K562 (cell line): Measurements from ENCODE around the gene ARHGAP9. TPM values are rescaled to one million over a fixed set of nuclear protein-coding genes. Genes with fewer than 3 reads are reported as not detected.
A peak's percentile ranks its signal among the peaks of the same experiment; 100 is the strongest.

Source experiments
- ARID1B ChIP-seq: fragments of 450-650 bp; IDR thresholded peaks from 2 replicates; pipeline ENCODE4 v1.6.1; 2016; ENCODE audit warnings: antibody characterized with exemption, mild to moderate bottlenecking, inconsistent platforms
- ARNT ChIP-seq, 2 experiments: fragments of 450-650 bp; IDR thresholded peaks; 2 replicates each; pipeline ENCODE4 v1.6.1; 2016; ENCODE audit warnings: mild to moderate bottlenecking in 1 of 2
- CXXC5 ChIP-seq: fragments of 250-450 bp; sonication (Bioruptor Pico); IDR thresholded peaks from 2 replicates; pipeline ENCODE4 v1.8.0; 2022; ENCODE audit warnings: inconsistent platforms, mild to moderate bottlenecking, moderate library complexity
- JUN ChIP-seq, 2 experiments: sonication (generic) in 1 of 2; formaldehyde crosslinking in 1 of 2; IDR thresholded peaks; 2 replicates each; pipeline versions ENCODE4 v1.6.1 to v1.8.0; 2012 to 2022; ENCODE audit warnings: borderline replicate concordance in 2 of 2, mild to moderate bottlenecking in 2 of 2, improper control_type of control experiment in 1 of 2, low read depth in 1 of 2, low read length in 1 of 2, missing genetic modification reagents in 1 of 2
- LARP7 ChIP-seq: fragments of 450-650 bp; IDR thresholded peaks from 2 replicates; pipeline ENCODE4 v1.6.1; 2016
- POLR2AphosphoS2 ChIP-seq: IDR thresholded peaks from 2 replicates; pipeline ENCODE4 v1.6.1; 2012; ENCODE audit warnings: low read length, improper control_type of control experiment
- RB1 ChIP-seq: fragments of 450-650 bp; IDR thresholded peaks from 2 replicates; pipeline ENCODE4 v1.6.1; 2017; ENCODE audit warnings: low read depth, mild to moderate bottlenecking
- RHOXF2B ChIP-seq: fragments of 250-450 bp; sonication (Bioruptor Pico); conservative IDR thresholded peaks from 2 replicates; pipeline ENCODE4 v1.5.1; 2021
- TOE1 ChIP-seq, 2 experiments: fragments of 450-650 bp in 1 of 2; sonication (generic) in 1 of 2; formaldehyde crosslinking in 1 of 2; IDR thresholded peaks; 2 replicates each; pipeline versions ENCODE4 v1.7.1 to v1.8.0; 2016 to 2022; ENCODE audit warnings: borderline replicate concordance in 2 of 2, mild to moderate bottlenecking in 2 of 2, antibody characterized with exemption in 1 of 2, inconsistent platforms in 1 of 2, low read depth in 1 of 2, missing genetic modification reagents in 1 of 2, moderate library complexity in 1 of 2
- ZBTB7A ChIP-seq: IDR thresholded peaks from 2 replicates; pipeline ENCODE4 v1.6.1; 2011; ENCODE audit warnings: low read depth, mild to moderate bottlenecking, low read length, moderate library complexity, borderline replicate concordance; ENCODE audit not compliant: control insufficient read depth
- polyA plus RNA-seq, 8 experiments: library from polyadenylated mRNA; depleted of rRNA in 4 of 8; stranded (reverse) in 5 of 8; unstranded in 3 of 8; fragments of >200 nt; fragmentation: Nextera tagmentation in 2 of 8; fragmentation: Illumina TruSeq in 1 of 8; extraction: Ambion mirVana in 2 of 8; extraction: Trizol in 1 of 8; gene quantifications; 2 replicates each; pipeline versions ENCODE4 v1.2.1 to v1.2.3, GENCODE V29; 2011 to 2014; ENCODE audit warnings: inconsistent platforms in 1 of 8, missing spikeins in 1 of 8
- total RNA-seq, 7 experiments: library from RNA; depleted of rRNA in 6 of 7; stranded (reverse); fragments of >200 nt in 6 of 7; fragmentation: Illumina TruSeq in 2 of 7; extraction: Trizol in 2 of 7; gene quantifications; 2 replicates each; pipeline versions ENCODE4 v1.2.1 to v1.2.3, GENCODE V29; 2011 to 2021; ENCODE audit warnings: low replicate concordance in 1 of 7
- TF ChIP-seq, protein P1 (sequence below): sonication (generic); formaldehyde crosslinking; IDR thresholded peaks from 2 replicates; pipeline ENCODE4 v1.8.0; 2023; ENCODE audit warnings: mild to moderate bottlenecking, missing genetic modification reagents
- TF ChIP-seq, protein P2 (sequence below), 2 experiments: fragments of 450-650 bp in 1 of 2; sonication (generic) in 1 of 2; formaldehyde crosslinking in 1 of 2; IDR thresholded peaks; 2 replicates each; pipeline versions ENCODE4 v1.7.1 to v1.9.0; 2016 to 2022; ENCODE audit warnings: inconsistent platforms in 1 of 2, mild to moderate bottlenecking in 1 of 2, missing genetic modification reagents in 1 of 2

ARHGAP9 gene
- total and polyA plus RNA-seq, 9 of the 15 experiments (the other 6 are each of a cell fraction or from before 2014, with no cell fraction given): 1.5 to 10.2 (median 5.1) TPM

DNA sequence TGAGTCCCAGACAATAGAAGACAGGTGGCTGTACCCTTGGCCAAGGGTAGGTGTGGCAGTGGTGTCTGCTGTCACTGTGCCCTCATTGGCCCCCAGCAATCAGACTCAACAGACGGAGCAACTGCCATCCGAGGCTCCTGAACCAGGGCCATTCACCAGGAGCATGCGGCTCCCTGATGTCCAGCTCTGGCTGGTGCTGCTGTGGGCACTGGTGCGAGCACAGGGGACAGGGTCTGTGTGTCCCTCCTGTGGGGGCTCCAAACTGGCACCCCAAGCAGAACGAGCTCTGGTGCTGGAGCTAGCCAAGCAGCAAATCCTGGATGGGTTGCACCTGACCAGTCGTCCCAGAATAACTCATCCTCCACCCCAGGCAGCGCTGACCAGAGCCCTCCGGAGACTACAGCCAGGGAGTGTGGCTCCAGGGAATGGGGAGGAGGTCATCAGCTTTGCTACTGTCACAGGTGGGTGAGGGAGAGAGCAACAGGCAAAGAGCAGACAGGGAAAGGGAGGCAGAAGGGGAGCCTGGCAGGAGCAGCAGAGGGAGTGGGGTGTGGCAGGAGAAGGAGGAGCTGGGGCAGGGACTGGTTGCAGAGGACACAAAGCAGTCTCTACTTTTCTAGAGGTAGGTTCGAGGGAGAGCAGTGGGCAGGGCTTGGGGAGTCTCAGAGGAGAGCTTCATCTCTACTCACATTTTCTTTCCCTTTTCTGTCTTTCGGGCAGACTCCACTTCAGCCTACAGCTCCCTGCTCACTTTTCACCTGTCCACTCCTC, 24.1 kb downstream of the ARHGAP9 start (continued):
- TF ChIP-seq TOE1 (IDR thresholded peaks at IDR 0.05; ENCODE audit: borderline replicate concordance): no peak
- TF ChIP-seq TOE1 (CRISPR knock-in tag; IDR thresholded peaks at IDR 0.05; ENCODE audit: borderline replicate concordance, low read depth): 0 out of 2 replicates have a peak, but pooled peaks have one; percentile 34
- TF ChIP-seq, protein P1, sequence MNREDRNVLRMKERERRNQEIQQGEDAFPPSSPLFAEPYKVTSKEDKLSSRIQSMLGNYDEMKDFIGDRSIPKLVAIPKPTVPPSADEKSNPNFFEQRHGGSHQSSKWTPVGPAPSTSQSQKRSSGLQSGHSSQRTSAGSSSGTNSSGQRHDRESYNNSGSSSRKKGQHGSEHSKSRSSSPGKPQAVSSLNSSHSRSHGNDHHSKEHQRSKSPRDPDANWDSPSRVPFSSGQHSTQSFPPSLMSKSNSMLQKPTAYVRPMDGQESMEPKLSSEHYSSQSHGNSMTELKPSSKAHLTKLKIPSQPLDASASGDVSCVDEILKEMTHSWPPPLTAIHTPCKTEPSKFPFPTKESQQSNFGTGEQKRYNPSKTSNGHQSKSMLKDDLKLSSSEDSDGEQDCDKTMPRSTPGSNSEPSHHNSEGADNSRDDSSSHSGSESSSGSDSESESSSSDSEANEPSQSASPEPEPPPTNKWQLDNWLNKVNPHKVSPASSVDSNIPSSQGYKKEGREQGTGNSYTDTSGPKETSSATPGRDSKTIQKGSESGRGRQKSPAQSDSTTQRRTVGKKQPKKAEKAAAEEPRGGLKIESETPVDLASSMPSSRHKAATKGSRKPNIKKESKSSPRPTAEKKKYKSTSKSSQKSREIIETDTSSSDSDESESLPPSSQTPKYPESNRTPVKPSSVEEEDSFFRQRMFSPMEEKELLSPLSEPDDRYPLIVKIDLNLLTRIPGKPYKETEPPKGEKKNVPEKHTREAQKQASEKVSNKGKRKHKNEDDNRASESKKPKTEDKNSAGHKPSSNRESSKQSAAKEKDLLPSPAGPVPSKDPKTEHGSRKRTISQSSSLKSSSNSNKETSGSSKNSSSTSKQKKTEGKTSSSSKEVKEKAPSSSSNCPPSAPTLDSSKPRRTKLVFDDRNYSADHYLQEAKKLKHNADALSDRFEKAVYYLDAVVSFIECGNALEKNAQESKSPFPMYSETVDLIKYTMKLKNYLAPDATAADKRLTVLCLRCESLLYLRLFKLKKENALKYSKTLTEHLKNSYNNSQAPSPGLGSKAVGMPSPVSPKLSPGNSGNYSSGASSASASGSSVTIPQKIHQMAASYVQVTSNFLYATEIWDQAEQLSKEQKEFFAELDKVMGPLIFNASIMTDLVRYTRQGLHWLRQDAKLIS (CRISPR knock-in tag): peak; percentile 1; the same call in 1 of the 2 replicates
- no peak for TF ChIP-seq JUN (IDR thresholded peaks at IDR 0.05; ENCODE audit: borderline replicate concordance, low read depth, low read length)
- TF ChIP-seq JUN (CRISPR knock-in tag; IDR thresholded peaks at IDR 0.05; ENCODE audit: borderline replicate concordance): 0 out of 2 replicates have a peak, but pooled peaks have one; percentile 15
- TF ChIP-seq RB1: no peak
- no peak for TF ChIP-seq ZBTB7A
- 0 out of 2 replicates have a peak, but pooled peaks have one; percentile 13 for TF ChIP-seq POLR2AphosphoS2
- TF ChIP-seq, protein P2, sequence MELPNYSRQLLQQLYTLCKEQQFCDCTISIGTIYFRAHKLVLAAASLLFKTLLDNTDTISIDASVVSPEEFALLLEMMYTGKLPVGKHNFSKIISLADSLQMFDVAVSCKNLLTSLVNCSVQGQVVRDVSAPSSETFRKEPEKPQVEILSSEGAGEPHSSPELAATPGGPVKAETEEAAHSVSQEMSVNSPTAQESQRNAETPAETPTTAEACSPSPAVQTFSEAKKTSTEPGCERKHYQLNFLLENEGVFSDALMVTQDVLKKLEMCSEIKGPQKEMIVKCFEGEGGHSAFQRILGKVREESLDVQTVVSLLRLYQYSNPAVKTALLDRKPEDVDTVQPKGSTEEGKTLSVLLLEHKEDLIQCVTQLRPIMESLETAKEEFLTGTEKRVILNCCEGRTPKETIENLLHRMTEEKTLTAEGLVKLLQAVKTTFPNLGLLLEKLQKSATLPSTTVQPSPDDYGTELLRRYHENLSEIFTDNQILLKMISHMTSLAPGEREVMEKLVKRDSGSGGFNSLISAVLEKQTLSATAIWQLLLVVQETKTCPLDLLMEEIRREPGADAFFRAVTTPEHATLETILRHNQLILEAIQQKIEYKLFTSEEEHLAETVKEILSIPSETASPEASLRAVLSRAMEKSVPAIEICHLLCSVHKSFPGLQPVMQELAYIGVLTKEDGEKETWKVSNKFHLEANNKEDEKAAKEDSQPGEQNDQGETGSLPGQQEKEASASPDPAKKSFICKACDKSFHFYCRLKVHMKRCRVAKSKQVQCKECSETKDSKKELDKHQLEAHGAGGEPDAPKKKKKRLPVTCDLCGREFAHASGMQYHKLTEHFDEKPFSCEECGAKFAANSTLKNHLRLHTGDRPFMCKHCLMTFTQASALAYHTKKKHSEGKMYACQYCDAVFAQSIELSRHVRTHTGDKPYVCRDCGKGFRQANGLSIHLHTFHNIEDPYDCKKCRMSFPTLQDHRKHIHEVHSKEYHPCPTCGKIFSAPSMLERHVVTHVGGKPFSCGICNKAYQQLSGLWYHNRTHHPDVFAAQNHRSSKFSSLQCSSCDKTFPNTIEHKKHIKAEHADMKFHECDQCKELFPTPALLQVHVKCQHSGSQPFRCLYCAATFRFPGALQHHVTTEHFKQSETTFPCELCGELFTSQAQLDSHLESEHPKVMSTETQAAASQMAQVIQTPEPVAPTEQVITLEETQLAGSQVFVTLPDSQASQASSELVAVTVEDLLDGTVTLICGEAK (IDR thresholded peaks at IDR 0.05): 0 out of 2 replicates have a peak, but pooled peaks have one; percentile 37
- TF ChIP-seq, protein P2 (CRISPR knock-in tag; IDR thresholded peaks at IDR 0.05): no peak
- TF ChIP-seq RHOXF2B (CRISPR knock-in tag): 0 out of 2 replicates have a peak, but pooled peaks have one; percentile 30
- no peak for TF ChIP-seq CXXC5
- TF ChIP-seq LARP7: 0 out of 2 replicates have a peak, but pooled peaks have one; percentile 18
- no peak; a peak in 1 of 4 replicates for TF ChIP-seq ARNT (IDR thresholded peaks at IDR 0.05)
- 0 out of 2 replicates have a peak, but pooled peaks have one; percentile 22 for TF ChIP-seq ARID1B
